ENCODE results near the gene ADAD2.
A peak's percentile ranks its signal among the peaks of the same experiment; 100 is the strongest.

Gene ADAD2

DNA sequence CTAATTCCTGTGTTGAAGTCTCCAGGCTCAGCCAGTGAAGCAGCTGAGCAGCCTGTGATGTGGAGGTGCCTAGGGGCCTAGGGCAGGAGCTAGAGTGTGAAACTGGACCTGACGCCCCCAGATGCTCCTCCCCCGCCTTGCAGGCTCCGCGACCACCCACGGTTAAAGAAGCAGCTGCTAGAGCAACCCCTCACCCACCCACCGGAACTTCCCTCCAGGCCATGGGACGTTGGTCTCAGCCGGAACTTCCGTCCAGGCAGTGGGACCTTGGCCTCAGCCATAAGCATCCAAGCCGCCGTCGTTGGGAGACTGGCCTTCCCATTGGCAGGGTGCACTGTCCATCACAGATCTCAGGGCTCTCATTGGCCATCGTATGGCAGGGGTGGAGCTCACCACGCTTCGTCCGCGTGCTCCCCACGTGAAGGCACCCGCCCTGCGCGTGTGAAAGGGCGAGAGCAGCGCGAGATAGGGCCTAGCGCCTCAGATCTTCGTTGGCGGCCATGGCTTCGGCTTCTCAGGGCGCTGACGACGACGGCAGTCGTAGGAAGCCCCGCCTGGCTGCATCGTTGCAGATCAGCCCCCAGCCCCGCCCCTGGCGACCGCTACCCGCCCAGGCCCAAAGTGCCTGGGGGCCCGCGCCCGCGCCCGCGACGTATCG is at the start of gene ADAD2:
TSS of gene ADAD2 (plus strand) at position 427 of the 658 bp plus-strand sequence. CDS start at position 501, 74 bp downstream.
- DNase-seq (ENCODE audit: low spot score), result peak; percentile 81

DNA sequence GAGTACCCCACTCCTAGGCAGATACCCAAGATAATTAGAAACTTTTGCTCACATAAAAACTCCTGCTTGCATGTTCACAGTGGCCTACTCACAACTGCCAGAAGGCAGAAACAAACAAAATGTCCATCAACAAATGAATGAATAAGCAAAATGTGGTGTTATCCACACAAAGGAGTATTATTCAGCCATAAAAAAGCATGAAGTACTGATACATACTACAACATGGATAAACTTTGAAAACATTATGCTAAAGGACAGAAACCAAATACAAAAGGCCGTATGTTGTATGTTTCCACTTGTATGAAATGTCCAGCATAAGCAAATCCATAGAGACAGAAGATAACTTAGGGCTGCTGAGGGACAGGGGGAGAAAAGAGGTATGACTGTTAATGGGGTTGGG is 47.9 kb upstream of the ADAD2 start:
- DNase-seq (ENCODE audit: low spot score), result no peak

DNA sequence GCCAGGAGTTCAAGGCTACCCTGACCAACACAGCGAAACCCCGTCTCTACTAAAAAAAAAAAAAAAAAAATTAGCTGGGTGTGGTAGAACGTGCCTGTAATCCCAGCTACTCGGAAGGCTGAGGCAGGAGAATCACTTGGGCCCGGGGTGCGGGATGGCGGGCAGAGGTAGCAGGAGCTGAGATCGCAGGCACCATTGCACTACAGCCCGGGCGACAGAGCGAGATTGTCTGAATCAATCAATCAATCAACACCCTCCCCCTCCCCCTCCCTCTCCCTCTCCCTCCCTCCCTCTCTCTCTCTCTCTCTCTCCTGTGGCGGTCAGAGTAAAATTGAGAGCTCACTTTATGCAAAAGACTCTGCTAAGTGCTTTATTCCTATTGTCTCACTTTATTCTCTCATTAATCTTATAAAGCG is 47.2 kb upstream of the ADAD2 start:
- no peak for DNase-seq (ENCODE audit: low spot score)

DNA sequence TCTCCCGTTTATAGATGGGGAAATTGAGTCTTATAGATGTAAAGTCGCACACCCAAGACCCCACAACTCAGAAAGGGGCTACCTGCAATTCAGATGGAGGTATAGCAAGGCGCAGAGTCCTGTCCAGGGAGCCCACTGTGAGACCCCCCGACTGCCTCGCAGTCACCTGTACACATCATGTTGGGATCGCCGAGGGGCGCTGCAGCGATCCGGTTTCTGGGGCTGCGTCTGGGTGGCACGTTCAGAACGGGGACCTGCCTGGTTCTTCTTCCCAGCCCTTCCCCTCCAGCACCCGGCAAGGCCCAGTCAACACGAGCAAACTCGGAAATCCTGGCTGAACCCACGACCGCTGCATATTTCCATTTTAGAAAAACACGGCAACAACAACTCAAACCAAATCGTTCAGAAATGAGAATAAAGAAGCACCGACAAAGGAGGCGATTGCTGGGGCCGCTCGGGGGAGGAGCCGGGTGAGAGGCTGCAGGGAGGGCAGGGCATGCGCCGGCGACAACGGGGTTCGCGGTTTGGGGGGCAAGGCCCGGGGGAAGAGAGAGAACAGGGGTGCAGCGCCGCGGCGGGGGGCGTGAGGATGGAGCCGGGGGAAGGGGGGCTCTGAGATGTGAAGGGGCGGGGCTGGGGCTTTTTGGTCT is 46.6 kb upstream of the ADAD2 start:
- peak; percentile 29 for DNase-seq (ENCODE audit: low spot score)

DNA sequence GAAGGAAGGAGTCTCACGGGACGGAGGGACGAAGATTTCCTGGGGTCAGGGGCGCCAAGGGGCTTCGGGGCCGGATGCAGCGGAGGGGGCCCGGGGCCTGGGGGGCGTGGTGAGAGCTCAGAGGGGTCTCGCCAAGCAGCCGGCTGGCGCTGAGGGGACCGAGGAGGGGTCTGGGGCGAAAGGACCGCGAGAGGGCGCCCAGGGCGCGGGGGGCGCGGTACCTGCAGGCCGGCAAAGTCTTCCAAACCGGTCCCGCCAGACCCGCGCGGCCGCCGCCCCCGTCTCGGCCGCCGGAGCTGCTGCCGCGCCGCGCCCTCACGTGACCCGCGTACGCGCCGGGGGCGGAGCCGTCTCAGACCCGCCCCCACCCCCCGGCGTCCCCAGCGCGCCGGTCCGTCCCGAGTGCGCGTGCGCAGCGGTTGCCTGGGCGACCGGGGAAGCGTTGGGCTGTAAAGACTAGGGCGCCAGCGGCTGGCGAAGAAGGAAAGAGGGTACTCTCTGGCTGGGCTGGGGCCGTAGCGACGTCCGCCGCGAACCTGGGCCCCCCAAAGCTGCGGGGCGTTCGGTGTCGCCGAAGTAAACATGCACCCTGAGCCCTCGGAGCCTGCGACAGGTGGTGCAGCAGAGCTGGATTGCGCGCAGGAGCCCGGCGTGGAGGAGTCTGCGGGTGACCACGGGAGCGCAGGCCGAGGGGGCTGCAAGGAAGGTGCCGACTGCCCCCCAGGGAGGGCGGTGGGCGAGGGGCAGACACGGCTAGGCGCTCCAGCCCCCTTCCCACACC is 45.9 kb upstream of the ADAD2 start, which contains the start of the genes DNAAF1 and HSDL1:
TSS of gene DNAAF1 (plus strand) at position 450 of the 781 bp plus-strand sequence. CDS start at position 583, 133 bp downstream.
TSS of gene HSDL1 (minus strand) at position 319 of the 781 bp plus-strand sequence. CDS start 13,856 bp downstream, outside the sequence.
- peak; percentile 97 for DNase-seq (ENCODE audit: low spot score)

DNA sequence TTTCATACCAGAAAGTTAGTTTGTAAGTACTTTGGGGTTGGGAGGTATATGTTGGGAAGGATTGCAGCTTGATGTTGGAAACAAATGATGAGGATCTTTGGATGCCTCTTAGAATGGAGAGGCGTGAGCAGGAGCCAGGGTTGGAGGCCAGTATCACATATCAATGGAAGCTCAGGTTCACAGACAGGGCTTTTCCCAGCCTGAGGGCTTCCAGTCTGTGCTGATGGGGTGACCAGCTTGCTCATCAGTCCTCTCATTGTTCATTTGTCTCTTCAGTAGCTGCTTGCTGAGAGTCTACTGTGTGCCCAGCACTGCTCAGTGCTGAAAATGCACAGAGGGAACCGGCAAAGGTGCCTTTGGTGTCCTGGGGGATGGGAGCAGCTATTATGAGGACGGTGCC is 40.0 kb upstream of the ADAD2 start:
- no peak for DNase-seq (ENCODE audit: low spot score)

DNA sequence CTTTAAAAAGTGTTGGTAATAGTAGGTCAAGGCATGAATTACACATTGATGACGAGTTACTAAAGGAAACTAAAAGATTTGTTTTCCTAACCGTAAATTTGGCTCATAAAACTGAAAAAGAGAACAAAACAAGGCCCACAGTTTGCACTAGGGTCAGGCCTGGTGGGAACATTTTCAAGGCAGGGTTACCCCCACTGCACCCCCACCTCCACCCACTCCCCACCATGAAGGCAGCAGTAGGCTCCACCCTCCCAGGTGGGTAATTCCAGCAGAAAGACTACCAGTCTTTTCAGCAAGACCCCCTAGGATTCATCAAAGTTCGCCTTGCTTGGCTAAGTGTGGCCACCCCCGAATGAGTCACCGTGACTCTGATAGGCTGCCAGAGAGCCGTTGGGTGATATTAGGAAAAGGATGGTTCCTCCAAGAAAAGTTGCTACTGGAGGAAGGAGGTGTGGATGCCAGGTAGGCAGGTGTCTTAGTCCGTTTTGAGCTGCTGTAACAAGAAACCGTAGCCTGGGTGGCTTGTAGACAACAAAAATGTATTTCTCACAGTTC is 37.2 kb upstream of the ADAD2 start:
- no peak for DNase-seq (ENCODE audit: low spot score)

DNA sequence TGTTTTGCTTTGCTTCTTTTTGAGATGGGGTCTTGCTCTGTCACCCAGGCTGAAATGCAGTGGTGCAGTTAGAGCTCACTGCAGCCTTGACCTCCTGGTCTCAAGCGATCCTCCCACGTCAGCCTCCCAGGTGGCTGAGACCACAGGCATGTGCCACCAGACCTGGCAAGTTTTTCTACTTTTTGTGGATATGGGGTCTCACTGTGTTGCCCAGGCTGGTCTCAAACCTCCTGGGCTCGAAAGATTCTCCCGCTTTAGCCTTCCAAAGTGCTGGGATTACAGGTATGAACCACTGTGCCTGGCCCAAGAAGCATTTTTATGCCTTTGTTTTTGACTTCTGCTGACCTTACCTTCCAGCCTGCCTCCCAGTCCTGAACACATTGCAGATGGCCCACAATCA is 35.7 kb upstream of the ADAD2 start:
- no peak for DNase-seq (ENCODE audit: low spot score)

DNA sequence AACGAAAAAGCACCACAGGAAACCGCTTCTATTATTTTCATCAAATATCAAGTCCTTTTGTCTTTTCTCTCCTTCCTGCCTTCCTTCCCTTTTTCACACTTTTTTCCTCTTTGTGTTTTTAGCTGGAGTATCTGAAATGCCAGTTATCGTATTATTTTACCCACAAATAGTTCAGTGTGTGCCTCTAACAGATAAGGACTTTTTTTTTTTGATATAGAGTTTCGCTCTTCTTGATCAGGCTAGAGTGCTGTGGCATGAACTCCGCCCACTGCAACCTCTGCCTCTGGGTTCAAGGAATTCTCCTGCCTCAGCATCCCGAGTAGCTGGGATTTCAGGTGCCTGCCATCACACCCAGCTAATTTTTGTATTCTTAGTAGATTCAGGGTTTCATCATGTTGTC is 35.2 kb upstream of the ADAD2 start:
- DNase-seq (ENCODE audit: low spot score), result no peak

DNA sequence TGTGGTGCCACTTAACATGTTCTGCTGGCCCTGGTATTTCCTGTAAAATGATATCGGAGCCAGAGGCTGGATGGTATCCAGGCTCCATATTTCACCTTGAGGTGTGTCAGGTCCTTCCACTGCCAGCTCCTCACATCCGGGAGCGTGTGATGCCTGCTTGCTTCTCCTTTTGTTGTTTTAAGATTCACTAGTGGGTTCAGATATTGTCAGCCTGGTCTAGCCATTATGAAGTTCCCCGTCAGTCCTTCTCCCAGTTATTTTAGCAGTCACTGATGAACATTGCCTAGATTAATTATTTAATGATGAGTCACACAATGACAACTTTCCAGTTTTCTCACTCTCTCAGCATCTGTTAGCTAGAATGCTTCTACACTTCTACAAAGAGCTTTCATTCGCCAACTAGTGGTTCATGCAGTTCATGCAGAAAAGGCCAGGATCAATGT is 34.6 kb upstream of the ADAD2 start:
- DNase-seq (ENCODE audit: low spot score), result no peak

DNA sequence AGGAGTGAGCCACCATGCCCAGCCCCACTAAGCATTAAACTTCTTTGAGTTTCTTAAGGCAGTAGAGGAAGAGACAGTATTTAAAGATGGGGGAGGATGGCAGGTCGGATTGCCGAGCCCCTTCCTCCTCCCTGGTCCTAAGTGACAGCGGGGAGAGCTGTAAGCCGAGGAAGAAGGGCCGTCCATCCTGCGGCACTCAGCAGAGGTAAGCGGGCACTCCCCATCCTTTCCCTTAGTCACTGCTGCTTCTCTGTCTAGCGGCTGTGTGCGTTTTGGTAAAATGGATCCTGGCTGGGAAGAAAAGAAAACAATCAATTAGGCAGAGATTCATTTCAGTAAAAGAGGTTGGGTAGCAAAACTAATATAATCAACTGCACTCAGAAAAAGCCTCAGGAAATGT is 31.9 kb upstream of the ADAD2 start:
- no peak for DNase-seq (ENCODE audit: low spot score)

DNA sequence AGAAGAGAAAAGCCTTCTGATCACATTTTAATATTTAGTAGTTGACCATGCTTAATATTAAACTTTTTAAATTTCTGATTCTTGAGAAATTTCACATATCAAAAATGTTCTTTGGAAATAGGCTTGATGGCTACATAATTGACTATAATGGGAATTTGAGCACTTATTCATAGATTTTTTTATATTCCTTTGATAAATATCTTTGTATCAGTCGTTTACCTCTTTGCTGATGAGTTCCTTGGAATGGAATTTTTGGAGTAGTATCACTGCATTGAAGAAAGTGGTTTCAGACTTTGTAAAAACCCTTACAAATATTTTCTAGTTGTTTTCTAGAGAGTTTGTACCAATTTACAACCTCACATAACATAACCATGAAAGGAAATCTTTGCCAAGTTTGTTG is 31.2 kb upstream of the ADAD2 start:
- no peak for DNase-seq (ENCODE audit: low spot score)

DNA sequence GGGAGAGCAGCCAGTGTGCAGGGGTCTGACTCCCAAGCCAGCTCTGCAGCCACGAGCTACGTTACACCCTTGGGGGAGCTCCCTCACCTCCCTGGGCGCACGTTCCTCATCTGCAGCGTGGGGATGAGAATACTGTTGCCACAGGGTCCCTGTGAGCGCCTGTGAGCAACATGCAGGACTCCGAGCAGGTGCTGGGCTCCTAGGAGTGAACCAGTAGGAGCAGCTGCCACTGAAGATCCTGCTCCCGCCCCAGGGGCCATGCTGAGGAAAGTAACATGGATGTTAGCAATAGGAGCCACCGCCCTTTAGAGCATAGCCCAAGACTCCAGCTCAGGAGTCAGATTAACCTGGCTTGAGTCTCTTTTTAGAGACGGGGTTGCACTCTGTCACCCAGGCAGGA is 29.9 kb upstream of the ADAD2 start:
- DNase-seq (ENCODE audit: low spot score), result no peak

DNA sequence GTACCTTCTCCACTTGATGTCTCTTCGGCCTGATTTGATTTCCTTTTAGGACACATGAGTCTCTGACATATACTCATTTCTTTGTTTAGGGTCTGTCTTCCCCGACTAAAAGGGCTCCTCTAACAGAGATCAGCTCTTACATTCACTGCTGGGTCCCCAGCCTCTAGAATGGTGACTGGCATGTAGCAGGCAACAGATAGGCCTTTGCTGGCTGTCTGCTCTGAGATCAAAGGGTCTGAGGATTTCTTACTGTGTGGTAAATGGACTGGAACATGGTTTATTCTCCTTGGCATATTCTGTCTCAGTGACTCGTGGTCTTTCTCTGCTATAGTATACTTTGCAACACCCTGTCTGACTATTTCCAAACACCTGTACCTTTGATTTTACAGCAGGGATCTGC is 29.2 kb upstream of the ADAD2 start:
- DNase-seq (ENCODE audit: low spot score), result no peak

DNA sequence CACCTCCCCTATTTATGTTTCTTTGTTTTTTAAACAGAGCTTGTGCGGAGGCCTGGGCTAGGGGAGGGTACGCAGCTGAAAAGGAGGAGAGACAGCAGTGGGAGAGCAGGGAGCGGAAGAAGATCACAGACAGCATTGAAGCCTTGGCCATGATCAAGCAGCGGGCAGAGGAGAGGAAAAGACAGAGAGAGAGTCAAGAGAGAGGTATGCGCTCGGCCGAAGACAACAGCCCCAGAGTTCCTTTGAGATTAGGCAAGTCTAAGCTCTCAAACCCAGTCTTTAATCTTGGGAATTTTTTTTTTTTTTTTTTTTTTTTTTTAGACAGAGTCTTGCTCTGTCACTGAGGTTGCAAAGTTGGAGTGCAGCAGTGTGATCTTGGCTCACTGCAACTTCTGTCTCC is 25.2 kb upstream of the ADAD2 start:
- no peak for DNase-seq (ENCODE audit: low spot score)

DNA sequence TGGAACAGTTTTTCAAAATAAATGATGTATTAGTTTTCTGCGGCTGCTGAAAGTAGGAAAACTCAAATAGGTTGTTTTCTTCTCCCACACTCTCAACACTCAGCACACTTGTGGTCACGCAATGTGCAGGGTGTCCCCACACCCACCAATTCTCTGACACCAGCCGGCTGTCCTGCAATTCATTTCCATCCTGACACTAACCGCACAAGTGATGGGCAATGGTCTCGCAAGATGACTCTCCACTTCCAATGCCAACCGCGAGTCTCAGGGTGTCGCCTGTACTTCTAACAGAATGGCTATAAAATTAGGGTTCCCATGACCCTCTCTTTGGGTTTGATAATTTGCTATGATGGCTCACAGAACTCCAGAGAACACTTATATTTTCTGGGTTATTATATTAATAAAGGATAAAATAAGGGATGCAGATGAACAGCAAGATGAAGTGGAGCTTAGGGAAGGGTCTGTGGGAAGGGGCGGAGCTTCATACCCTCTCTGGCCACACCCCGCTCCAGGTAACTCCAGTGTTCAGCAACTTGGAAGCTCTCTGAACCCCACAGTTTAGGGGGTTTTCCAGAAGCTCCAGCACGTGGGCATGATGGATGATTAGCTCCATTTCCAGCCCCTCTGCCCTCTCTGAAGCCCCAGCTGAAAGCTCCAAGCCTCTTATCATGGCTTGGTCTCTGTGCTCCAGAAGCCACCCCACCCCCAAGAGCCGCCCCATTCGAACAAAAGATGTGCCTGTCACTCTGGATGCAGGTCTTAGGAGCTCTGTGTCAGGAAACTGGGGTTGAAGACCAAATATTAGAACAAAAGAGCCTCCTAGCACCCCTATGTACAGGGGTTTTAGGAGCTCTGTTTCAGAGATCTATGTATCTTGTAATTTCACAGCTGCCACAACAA is 23.9 kb upstream of the ADAD2 start:
- DNase-seq (ENCODE audit: low spot score), result no peak

DNA sequence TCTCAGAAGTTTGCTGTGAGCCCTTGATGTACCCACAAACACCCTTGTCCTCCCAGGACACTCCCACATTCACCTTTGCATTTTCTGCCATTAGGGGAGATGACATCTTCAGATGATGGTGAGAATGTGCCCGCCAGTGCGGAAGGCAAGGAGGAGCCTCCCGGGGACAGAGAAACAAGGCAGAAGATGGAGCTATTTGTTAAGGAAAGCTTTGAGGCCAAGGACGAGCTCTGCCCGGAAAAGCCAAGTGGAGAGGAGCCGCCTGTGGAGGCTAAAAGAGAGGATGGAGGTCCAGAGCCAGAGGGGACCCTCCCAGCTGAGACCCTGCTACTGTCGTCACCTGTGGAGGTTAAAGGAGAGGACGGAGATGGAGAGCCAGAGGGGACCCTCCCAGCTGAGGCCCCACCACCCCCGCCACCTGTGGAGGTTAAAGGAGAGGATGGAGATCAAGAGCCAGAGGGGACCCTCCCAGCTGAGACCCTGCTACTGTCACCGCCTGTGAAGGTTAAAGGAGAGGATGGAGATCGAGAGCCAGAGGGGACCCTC is 21.1 kb upstream of the ADAD2 start:
- DNase-seq (ENCODE audit: low spot score), result no peak

DNA sequence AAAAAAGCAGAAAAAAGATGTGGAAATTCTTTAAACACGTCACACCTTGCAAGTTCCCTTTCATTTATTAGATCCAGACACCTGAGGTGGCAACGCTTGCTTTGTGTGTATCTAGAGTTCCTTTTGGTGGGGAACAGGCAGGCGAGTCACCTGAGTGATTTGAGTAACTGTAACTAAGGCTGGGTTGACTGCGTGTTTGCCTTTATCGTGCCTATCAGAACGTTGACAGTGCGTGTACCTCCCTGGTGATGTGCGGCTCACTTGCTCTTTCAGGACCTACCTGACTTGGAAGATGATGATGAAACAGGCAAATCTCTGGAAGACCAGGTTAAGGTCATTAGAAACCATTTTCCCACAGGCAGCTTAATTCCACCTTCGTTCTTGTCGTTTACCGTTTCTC is 16.6 kb upstream of the ADAD2 start:
- DNase-seq (ENCODE audit: low spot score), result no peak

DNA sequence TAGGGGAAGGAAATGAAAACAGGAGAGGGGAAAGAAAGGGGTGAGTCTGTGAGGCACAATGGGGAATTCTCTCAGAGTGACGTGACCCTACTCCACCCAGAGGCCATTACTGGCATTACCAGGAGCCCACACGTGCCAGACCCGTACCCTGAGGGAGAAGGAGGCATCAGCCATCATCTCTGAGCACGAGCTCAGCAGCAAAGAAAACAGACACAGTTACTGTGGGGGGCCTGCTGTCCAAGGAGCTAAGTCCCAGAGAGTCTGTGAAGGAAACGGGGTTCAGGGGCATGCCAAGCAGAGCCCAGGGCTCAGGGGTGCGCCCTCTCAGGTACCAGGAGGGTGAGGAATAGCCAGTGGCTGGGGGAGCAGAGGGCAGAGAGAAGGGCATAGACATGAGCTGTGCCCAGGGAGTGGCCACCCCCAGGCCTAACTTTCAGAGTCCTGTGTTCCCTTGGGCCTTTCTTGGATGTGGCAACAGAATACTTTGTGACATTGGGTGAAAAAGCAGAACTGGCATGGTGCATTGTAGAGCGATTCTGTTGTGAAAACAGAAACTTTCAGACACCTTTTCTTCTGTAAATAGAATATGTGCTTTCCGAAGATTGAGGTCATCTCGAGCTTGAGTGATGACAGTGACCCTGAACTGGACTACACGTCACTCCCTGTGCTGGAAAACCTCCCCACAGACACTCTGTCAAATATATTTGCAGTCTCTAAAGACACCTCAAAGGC is 15.4 kb upstream of the ADAD2 start:
- peak; percentile 76 for DNase-seq (ENCODE audit: low spot score)

All from iPS-NIHi11 (cell line).